ENCODE data around the gene NEDD4L.

DNA sequence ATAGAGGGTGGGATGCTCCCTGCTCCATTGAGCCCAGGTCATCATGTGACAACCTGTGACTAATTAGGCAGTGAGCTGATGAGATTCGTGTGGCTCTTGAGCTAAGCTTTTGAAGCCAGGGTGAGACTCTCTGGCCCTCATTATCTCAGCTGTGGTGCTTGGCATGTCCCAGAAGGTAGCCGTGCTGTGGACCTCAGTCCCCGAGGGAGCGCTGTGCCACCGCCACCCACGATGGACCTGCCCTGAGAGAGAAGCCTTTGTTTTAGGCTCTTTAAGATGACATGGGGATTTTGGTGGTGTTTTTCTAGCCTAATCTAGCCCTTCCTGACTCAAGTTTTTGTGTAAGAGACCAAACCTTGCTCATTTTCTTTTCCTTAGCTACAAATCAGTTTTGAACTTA lies 66.4 kb downstream of the NEDD4L start:
- TF ChIP-seq, protein P1, sequence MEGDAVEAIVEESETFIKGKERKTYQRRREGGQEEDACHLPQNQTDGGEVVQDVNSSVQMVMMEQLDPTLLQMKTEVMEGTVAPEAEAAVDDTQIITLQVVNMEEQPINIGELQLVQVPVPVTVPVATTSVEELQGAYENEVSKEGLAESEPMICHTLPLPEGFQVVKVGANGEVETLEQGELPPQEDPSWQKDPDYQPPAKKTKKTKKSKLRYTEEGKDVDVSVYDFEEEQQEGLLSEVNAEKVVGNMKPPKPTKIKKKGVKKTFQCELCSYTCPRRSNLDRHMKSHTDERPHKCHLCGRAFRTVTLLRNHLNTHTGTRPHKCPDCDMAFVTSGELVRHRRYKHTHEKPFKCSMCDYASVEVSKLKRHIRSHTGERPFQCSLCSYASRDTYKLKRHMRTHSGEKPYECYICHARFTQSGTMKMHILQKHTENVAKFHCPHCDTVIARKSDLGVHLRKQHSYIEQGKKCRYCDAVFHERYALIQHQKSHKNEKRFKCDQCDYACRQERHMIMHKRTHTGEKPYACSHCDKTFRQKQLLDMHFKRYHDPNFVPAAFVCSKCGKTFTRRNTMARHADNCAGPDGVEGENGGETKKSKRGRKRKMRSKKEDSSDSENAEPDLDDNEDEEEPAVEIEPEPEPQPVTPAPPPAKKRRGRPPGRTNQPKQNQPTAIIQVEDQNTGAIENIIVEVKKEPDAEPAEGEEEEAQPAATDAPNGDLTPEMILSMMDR (IDR thresholded peaks at IDR 0.05): no peak
- no peak for TF ChIP-seq POLR2A (IDR thresholded peaks at IDR 0.05)
